Retinal pigment epithelial cell (primary cell): Measurements from ENCODE around the gene MPIG6B.

Source experiments
- DNase-seq: peaks from one replicate; pipeline ENCODE4 v3.0.0-alpha.2; 2010; ENCODE audit warnings: low read depth
- H3K4me3 ChIP-seq: 2 replicates; pipeline ENCODE4 v1.5.1; 2011; ENCODE audit warnings: mild to moderate bottlenecking, low read length, control low read depth, moderate library complexity
- CTCF ChIP-seq: conservative IDR thresholded peaks from 2 replicates; pipeline ENCODE4 v1.5.1; 2011; ENCODE audit warnings: low read depth, low read length, control low read depth, inconsistent platforms

Gene MPIG6B

GRCh38 chr6:31723245-31723979 is at the start of gene MPIG6B:
TSS of gene MPIG6B (plus strand) at chr6:31723373. CDS start at chr6:31723384, 11 bp downstream.
- no peak for DNase-seq
- H3K4me3 ChIP-seq, result no peak within 1 kb of the TSS
- no peak for TF ChIP-seq CTCF

GRCh38 chr6:31676322-31676903 is 46.8 kb upstream of the MPIG6B start:
- no peak for TF ChIP-seq CTCF
- DNase-seq, result no peak
- no peak overlapping the region for H3K4me3 ChIP-seq

- no peak for TF ChIP-seq CTCF
- DNase-seq, result no peak
- H3K4me3 ChIP-seq, result no peak overlapping the region
Measured at GRCh38 chr6:31676904-31677303, 46.3 kb upstream of the MPIG6B start.

- DNase-seq, result no peak
- no peak for TF ChIP-seq CTCF
- no peak overlapping the region for H3K4me3 ChIP-seq
Measured at GRCh38 chr6:31677955-31678354, 45.2 kb upstream of the MPIG6B start.

GRCh38 chr6:31680226-31681134 is 42.7 kb upstream of the MPIG6B start, which contains the start of gene LY6G5C:
TSS of gene LY6G5C (minus strand) at chr6:31681067. CDS start at chr6:31680373, 694 bp downstream.
- peak within 1 kb of the TSS; percentile 51 for H3K4me3 ChIP-seq
- DNase-seq, result peak; percentile 69
- peak; percentile 65 for TF ChIP-seq CTCF

GRCh38 chr6:31681135-31681671 is 42.0 kb upstream of the MPIG6B start:
- no peak for DNase-seq
- TF ChIP-seq CTCF, result peak; percentile 20
- peak overlapping the region; percentile 51 for H3K4me3 ChIP-seq
